Measurements from ENCODE around the gene ZDHHC9.
"Not testable (repeated sequence)": the region's sequence is repeated elsewhere in the genome, so short reads cannot be mapped to it uniquely, and the experiment has no call there.

The ZDHHC9 gene

GRCh38 chrX:129843459-129844306, at the start of gene ZDHHC9:
ZDHHC9 (minus strand) TSS chrX:129843886; CDS start chrX:129841945, 1,941 bp downstream.
- peak; percentile 87 for DNase-seq (ENCODE audit: low read depth, low spot score)
- peak within 1 kb of the TSS; percentile 67 for H3K4me3 ChIP-seq (ENCODE audit: low read depth, low read length)
- in situ Hi-C loops (cut with HindIII; ENCODE audit: low sequenced_read_pairs), result no loop called here
- no peak for TF ChIP-seq CTCF (IDR thresholded peaks at IDR 0.05; ENCODE audit: low read depth, low read length)

- in situ Hi-C loops (cut with HindIII; ENCODE audit: low sequenced_read_pairs), result no loop called here
- DNase-seq (ENCODE audit: low read depth, low spot score), result no peak
- TF ChIP-seq CTCF (IDR thresholded peaks at IDR 0.05; ENCODE audit: low read depth, low read length), result no peak
- no peak overlapping the region for H3K4me3 ChIP-seq (ENCODE audit: low read depth, low read length)
These were observed 33.7 kb upstream of the ZDHHC9 start for GRCh38 chrX:129877401-129877800.

GRCh38 chrX:129876771-129877305, 33.2 kb upstream of the ZDHHC9 start:
- in situ Hi-C loops (cut with HindIII; ENCODE audit: low sequenced_read_pairs), result no loop called here
- no peak for TF ChIP-seq CTCF (IDR thresholded peaks at IDR 0.05; ENCODE audit: low read depth, low read length)
- DNase-seq (ENCODE audit: low read depth, low spot score), result peak; percentile 71
- no peak overlapping the region for H3K4me3 ChIP-seq (ENCODE audit: low read depth, low read length)

GRCh38 chrX:129875669-129876068, 32.0 kb upstream of the ZDHHC9 start:
- H3K4me3 ChIP-seq (ENCODE audit: low read depth, low read length), result no peak overlapping the region
- TF ChIP-seq CTCF (IDR thresholded peaks at IDR 0.05; ENCODE audit: low read depth, low read length), result peak; percentile 9
- DNase-seq (ENCODE audit: low read depth, low spot score), result peak; percentile 81
- in situ Hi-C loops (cut with HindIII; ENCODE audit: low sequenced_read_pairs), result no loop called here

GRCh38 chrX:129872524-129872923, 28.8 kb upstream of the ZDHHC9 start:
- H3K4me3 ChIP-seq (ENCODE audit: low read depth, low read length), result no peak overlapping the region
- TF ChIP-seq CTCF (IDR thresholded peaks at IDR 0.05; ENCODE audit: low read depth, low read length), result no peak
- DNase-seq (ENCODE audit: low read depth, low spot score), result no peak
- in situ Hi-C loops (cut with HindIII; ENCODE audit: low sequenced_read_pairs), result no loop called here

GRCh38 chrX:129866321-129866720, 22.6 kb upstream of the ZDHHC9 start:
- DNase-seq (ENCODE audit: low read depth, low spot score); H3K4me3 ChIP-seq (ENCODE audit: low read depth, low read length); in situ Hi-C loops (cut with HindIII; ENCODE audit: low sequenced_read_pairs): not testable (repeated sequence)

- H3K4me3 ChIP-seq (ENCODE audit: low read depth, low read length); DNase-seq (ENCODE audit: low read depth, low spot score); in situ Hi-C loops (cut with HindIII; ENCODE audit: low sequenced_read_pairs): not testable (repeated sequence)
These were observed 15.4 kb upstream of the ZDHHC9 start for GRCh38 chrX:129859134-129859533.

- DNase-seq (ENCODE audit: low read depth, low spot score); in situ Hi-C loops (cut with HindIII; ENCODE audit: low sequenced_read_pairs); H3K4me3 ChIP-seq (ENCODE audit: low read depth, low read length): not testable (repeated sequence)
These were observed 8.1 kb upstream of the ZDHHC9 start for GRCh38 chrX:129851825-129852224.
